Neural cell (in vitro differentiated cells): ENCODE data around the gene RHEBL1.

Experiments used
- CTCF ChIP-seq: fragments of 450-650 bp; IDR thresholded peaks from 2 replicates; pipeline ENCODE4 v1.5.1; 2014; ENCODE audit warnings: antibody characterized with exemption, mild to moderate bottlenecking, moderate library complexity; ENCODE audit not compliant: poor library complexity, severe bottlenecking
- EP300 ChIP-seq: fragments of 450-650 bp; conservative IDR thresholded peaks from 2 replicates; pipeline ENCODE4 v1.6.1; 2014; ENCODE audit warnings: antibody characterized with exemption, mild to moderate bottlenecking, moderate library complexity; ENCODE audit not compliant: poor library complexity, severe bottlenecking
- EZH2 ChIP-seq: fragments of 200-600, 300-800 bp; shearing (Covaris generic), sonication (generic); IDR thresholded peaks from 2 replicates; pipeline ENCODE4 v1.6.1; 2014; ENCODE audit warnings: antibody characterized with exemption, low read length, borderline replicate concordance, mild to moderate bottlenecking; ENCODE audit not compliant: insufficient read depth, poor library complexity, severe bottlenecking
- POLR2AphosphoS5 ChIP-seq: IDR thresholded peaks from 2 replicates; pipeline ENCODE4 v1.6.1; 2012
- REST ChIP-seq: IDR thresholded peaks from 2 replicates; pipeline ENCODE4 v1.6.1; 2012; ENCODE audit warnings: borderline replicate concordance
- TAF1 ChIP-seq: IDR thresholded peaks from 2 replicates; pipeline ENCODE4 v1.6.1; 2012; ENCODE audit warnings: low read depth

- TF ChIP-seq CTCF (no peak), POLR2AphosphoS5 (no peak), EZH2 (no peak), TAF1 (no peak), EP300 (no peak), REST (no peak)
Measured at GRCh38 chr12:49097381-49097780, 27.6 kb upstream of the RHEBL1 start.
